Gastroesophageal sphincter (tissue), 4 donors: Measurements from ENCODE around the gene GRAMD4. TPM values are rescaled to one million over a fixed set of nuclear protein-coding genes. Genes with fewer than 3 reads are reported as not detected.
"Not testable (repeated sequence)": the region's sequence is repeated elsewhere in the genome, so short reads cannot be mapped to it uniquely, and the experiment has no call there.

Experiments used
- ATAC-seq: fragments of 150-250 bp; one replicate; pipeline ENCODE4 v1.9.1; 2016; ENCODE audit warnings: mild to moderate bottlenecking, moderate library complexity
- H3K27ac ChIP-seq, 4 donors: fragments of 200-600 bp; sonication (generic) in 3 of 4; 1 replicate in 3 of 4; 2 replicates in 1 of 4; pipeline ENCODE4 v1.5.1; 2016 to 2019
- H3K27me3 ChIP-seq: fragments of 200-600 bp; sonication (generic); one replicate; pipeline ENCODE4 v1.5.1; 2019
- H3K36me3 ChIP-seq, 2 donors: fragments of 200-600 bp; sonication (generic); one replicate each; pipeline ENCODE4 v1.5.1; 2019; ENCODE audit warnings: control low read depth in 1 of 2
- H3K4me1 ChIP-seq, 3 donors: fragments of 200-600 bp; sonication (generic); 1 replicate in 2 of 3; 2 replicates in 1 of 3; pipeline ENCODE4 v1.5.1; 2016 to 2019; ENCODE audit warnings: control low read depth in 2 of 3
- H3K4me3 ChIP-seq, 2 donors: fragments of 200-600 bp; sonication (generic); one replicate each; pipeline ENCODE4 v1.5.1; 2019; ENCODE audit warnings: mild to moderate bottlenecking in 1 of 2, moderate library complexity in 1 of 2
- H3K9me3 ChIP-seq, 3 donors: fragments of 200-600 bp; sonication (generic); one replicate each; pipeline ENCODE4 v1.5.1; 2017 to 2019; ENCODE audit warnings: control low read depth in 2 of 3
- CTCF ChIP-seq, 4 experiments: fragments of 200-600 bp in 2 of 4; fragments of 450-650 bp in 2 of 4; sonication (generic) in 1 of 4; IDR thresholded peaks; one replicate each; pipeline ENCODE4 v1.5.1; 2017 to 2019; ENCODE audit warnings: antibody characterized with exemption in 4 of 4, mild to moderate bottlenecking in 2 of 4, moderate library complexity in 2 of 4
- EP300 ChIP-seq: sonication (generic); formaldehyde crosslinking; IDR thresholded peaks from one replicate; pipeline ENCODE4 v1.6.1; 2017; ENCODE audit warnings: antibody characterized with exemption, mild to moderate bottlenecking
- POLR2A ChIP-seq, 2 donors: fragments of 450-650 bp; IDR thresholded peaks; one replicate each; pipeline ENCODE4 v1.6.1; 2017; ENCODE audit warnings: antibody characterized with exemption in 2 of 2, mild to moderate bottlenecking in 2 of 2, moderate library complexity in 1 of 2
- POLR2AphosphoS5 ChIP-seq: sonication (generic); formaldehyde crosslinking; IDR thresholded peaks from one replicate; pipeline ENCODE4 v1.6.1; 2017; ENCODE audit warnings: antibody characterized with exemption
- WGBS, 2 donors: methylation state at CpG; one replicate each; pipeline ENCODE4 v1.1.5; 2018; ENCODE audit warnings: low coverage in 1 of 2; 5-methylcytosine and 5-hydroxymethylcytosine counted together
- total RNA-seq, 4 donors: library from RNA; depleted of rRNA; stranded (reverse); fragments of >200 nt; gene quantifications; one replicate each; pipeline ENCODE4 v1.1.0, GENCODE V29; 2016

The GRAMD4 gene
- total RNA-seq, 4 donors from 2014 or later = 10.8 to 53.3 (median 33.2) TPM

- TF ChIP-seq POLR2AphosphoS5 (no peak), EP300 (no peak), CTCF (IDR thresholded peaks at IDR 0.05) (no peak), POLR2A (IDR thresholded peaks at IDR 0.05) (no peak)
- ATAC-seq = no peak
- H3K4me3 ChIP-seq = no peak overlapping the region
- no peaks in the 10 kb centered on the region for H3K9me3 ChIP-seq
- WGBS, 2 donors = 80 to 95% methylated on average over 1 to 6 of the region's 11 CpGs
- H3K4me1 ChIP-seq = peaks cover 0 to 20% (median 0%) of the 10 kb centered on the region in 3 donors
- H3K27ac ChIP-seq = no peak overlapping the region
- H3K36me3 ChIP-seq = peaks cover 0 to 26% of the 10 kb centered on the region in 2 donors
- no peaks in the 10 kb centered on the region for H3K27me3 ChIP-seq
Observed at GRCh38 chr22:46634011-46634699, 14.0 kb downstream of the GRAMD4 start.

GRCh38 chr22:46634973-46635685 lies 14.9 kb downstream of the GRAMD4 start:
- Histone ChIP-seq H3K27ac (peak overlapping the region in 1 of 4 donors; percentile 15), H3K36me3 (peaks cover 0 to 16% of the 10 kb centered on the region in 2 donors), H3K4me1 (peaks cover 0 to 27% (median 0%) of the 10 kb centered on the region in 3 donors)
- not testable (repeated sequence) for H3K9me3 ChIP-seq, H3K4me3 ChIP-seq, H3K27me3 ChIP-seq, ATAC-seq
- WGBS, 2 donors = 59 to 87% methylated on average over 4 to 6 of the region's 30 CpGs

DNA sequence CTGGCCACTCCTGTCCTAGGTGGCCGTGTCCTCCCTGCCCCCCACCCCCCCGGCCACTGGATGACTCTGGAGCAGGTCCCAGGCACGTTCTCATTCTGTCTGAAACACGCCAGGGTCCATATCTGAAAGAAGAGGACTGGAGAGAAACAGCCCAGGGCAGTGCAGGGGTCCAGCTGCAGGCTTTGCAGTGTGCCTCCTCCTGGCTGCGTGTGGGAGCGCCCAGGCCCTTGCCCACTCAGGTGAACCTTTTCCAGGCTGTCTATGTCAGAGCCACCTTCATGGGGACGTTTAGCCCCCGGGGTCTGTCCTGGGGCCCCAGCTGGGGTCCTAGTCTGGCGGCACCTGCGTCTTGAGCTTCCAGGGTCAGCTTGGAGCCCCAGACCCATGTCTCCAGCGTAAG lies 15.6 kb downstream of the GRAMD4 start:
- peaks cover 0 to 34% (median 0%) of the 10 kb centered on the region in 3 donors for H3K4me1 ChIP-seq
- WGBS, 2 donors = 100% methylated on average over 1 of the region's 11 CpGs; no CpG with 5 or more reads in 1 of the 2 donors
- TF ChIP-seq POLR2AphosphoS5 = no peak
- no peak for TF ChIP-seq CTCF (IDR thresholded peaks at IDR 0.05)
- TF ChIP-seq EP300 = no peak
- TF ChIP-seq POLR2A (IDR thresholded peaks at IDR 0.05) = no peak

DNA sequence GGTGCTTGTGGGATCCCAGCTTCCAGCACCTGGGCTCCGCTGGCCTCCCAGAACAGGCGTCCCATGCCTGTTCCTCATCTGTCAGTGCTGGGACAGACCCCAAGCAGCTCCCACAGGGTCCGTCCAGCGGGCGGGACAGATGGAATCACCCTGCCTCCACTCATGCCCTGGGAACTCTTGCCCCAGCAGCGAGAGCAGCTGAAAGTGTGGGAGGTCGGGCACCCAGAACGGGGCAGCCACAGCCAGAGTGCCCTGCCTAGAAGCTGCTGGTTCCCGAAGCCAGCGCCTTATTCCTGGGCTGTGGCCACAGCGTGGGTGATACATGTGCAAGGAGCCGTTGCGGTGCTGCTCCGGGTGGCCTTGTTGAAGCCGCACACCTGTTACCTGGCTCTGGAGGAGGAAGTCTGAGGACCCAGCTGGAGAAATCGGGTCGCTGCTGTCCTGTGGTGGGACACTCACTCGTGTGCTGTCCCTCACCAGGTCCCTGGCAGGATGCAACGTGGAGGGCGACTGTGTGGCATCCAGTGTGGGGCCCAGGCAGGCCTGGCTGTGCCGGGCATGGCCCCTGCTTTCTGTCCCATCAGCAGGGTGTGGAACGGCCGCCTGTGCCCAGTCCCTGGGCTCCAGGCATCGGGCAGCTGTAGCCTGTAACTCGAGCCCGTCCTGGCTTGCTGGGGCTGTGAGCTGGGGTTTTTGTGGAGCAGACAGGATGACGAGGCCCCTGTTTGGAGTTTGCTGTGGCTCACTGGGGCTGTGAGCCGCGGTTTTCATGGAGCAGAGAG lies 16.2 kb downstream of the GRAMD4 start:
- WGBS, 2 donors = 100% methylated on average over 1 of the region's 29 CpGs; no CpG with 5 or more reads in 1 of the 2 donors
- no peak for TF ChIP-seq EP300
- no peak for TF ChIP-seq POLR2A (IDR thresholded peaks at IDR 0.05)
- no peak for TF ChIP-seq CTCF (IDR thresholded peaks at IDR 0.05)
- TF ChIP-seq POLR2AphosphoS5 = no peak
- Histone ChIP-seq H3K4me3 (no peak overlapping the region), H3K36me3 (peaks cover 0 to 8% of the 10 kb centered on the region in 2 donors), H3K27ac (peak overlapping the region in 1 of 4 donors; percentile 15), H3K9me3 (no peaks in the 10 kb centered on the region), H3K27me3 (no peaks in the 10 kb centered on the region), H3K4me1 (peaks cover 0 to 40% (median 5%) of the 10 kb centered on the region in 3 donors)
- ATAC-seq = no peak

More for the DNA sequence above, 15.6 kb downstream of the GRAMD4 start:
- Histone ChIP-seq H3K27me3 (no peaks in the 10 kb centered on the region), H3K4me3 (no peak overlapping the region), H3K27ac (peak overlapping the region in 2 of 4 donors; percentile 15 to 26), H3K9me3 (no peaks in the 10 kb centered on the region), H3K36me3 (peaks cover 0 to 11% of the 10 kb centered on the region in 2 donors)
- ATAC-seq = no peak
